Chondrocyte (in vitro differentiated cells): ENCODE measurements around the gene ZNF451. TPM values are rescaled to one million over a fixed set of nuclear protein-coding genes. Genes with fewer than 3 reads are reported as not detected.
A peak's percentile ranks its signal among the peaks of the same experiment; 100 is the strongest.

Experiments used
- DNase-seq: peaks from one replicate; pipeline ENCODE4 v3.0.0; 2021; ENCODE audit warnings: mixed read lengths, low spot score
- H3K27ac Mint-ChIP-seq: one replicate; pipeline ENCODE4 v1.8.0; 2021; ENCODE audit warnings: mild to moderate bottlenecking, moderate library complexity, mixed read lengths; ENCODE audit not compliant: unreplicated experiment
- H3K27me3 Mint-ChIP-seq: 2 replicates; pipeline ENCODE4 v1.8.0; 2021; ENCODE audit warnings: low read depth, mixed read lengths
- H3K36me3 Mint-ChIP-seq: 2 replicates; pipeline ENCODE4 v1.8.0; 2021; ENCODE audit warnings: low read depth, mixed read lengths
- H3K4me1 Mint-ChIP-seq: 2 replicates; pipeline ENCODE4 v1.8.0; 2021; ENCODE audit warnings: low read depth, mild to moderate bottlenecking, mixed read lengths
- H3K4me3 Mint-ChIP-seq: one replicate; pipeline ENCODE4 v1.8.0; 2021; ENCODE audit warnings: mild to moderate bottlenecking, moderate library complexity, mixed read lengths; ENCODE audit not compliant: unreplicated experiment
- H3K9me3 Mint-ChIP-seq: 2 replicates; pipeline ENCODE4 v1.8.0; 2021; ENCODE audit warnings: low read depth, mixed read lengths
- total RNA-seq: library from RNA; stranded (reverse); gene quantifications from 3 replicates; pipeline ENCODE4 v1.2.1, GENCODE V29; 2021
- TF ChIP-seq, protein P1 (sequence below): fragments of 200-600 bp; sonication (generic); IDR thresholded peaks from 2 replicates; pipeline ENCODE4 v1.5.0; 2021; ENCODE audit warnings: antibody characterized with exemption, mild to moderate bottlenecking, moderate library complexity

Gene ZNF451
- total RNA-seq, 1 donor from 2014 or later: 45.4 TPM

DNA sequence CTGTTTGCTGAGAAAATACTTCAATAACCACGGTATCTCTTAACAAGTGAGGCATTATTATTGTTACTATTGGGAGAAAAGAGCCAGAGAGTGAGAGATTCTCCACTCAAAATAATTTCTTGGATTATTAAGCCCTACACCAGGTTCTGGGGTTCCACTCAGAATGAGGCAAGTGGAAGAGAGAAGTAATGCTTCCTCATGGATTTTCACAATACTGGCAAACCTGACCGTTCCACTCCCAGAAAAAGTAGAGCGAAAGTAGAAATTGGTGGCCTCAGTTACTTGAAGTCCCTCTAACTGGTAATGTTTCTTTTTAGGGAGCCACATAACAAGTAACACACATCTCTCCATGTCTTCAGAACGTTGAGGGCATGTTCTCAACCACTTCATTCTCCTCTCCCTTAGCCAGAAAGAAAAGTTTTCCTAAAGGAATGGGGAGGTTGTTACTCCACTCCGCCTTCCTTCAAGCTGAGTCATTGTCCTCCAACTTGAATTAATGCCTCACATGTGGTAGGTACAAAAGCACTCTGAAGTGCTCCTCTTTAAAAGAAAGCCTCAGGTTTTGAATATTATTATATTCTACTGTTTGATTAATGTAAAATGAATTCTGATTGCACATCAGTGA lies 84.0 kb downstream of the ZNF451 start:
- TF ChIP-seq, protein P1, sequence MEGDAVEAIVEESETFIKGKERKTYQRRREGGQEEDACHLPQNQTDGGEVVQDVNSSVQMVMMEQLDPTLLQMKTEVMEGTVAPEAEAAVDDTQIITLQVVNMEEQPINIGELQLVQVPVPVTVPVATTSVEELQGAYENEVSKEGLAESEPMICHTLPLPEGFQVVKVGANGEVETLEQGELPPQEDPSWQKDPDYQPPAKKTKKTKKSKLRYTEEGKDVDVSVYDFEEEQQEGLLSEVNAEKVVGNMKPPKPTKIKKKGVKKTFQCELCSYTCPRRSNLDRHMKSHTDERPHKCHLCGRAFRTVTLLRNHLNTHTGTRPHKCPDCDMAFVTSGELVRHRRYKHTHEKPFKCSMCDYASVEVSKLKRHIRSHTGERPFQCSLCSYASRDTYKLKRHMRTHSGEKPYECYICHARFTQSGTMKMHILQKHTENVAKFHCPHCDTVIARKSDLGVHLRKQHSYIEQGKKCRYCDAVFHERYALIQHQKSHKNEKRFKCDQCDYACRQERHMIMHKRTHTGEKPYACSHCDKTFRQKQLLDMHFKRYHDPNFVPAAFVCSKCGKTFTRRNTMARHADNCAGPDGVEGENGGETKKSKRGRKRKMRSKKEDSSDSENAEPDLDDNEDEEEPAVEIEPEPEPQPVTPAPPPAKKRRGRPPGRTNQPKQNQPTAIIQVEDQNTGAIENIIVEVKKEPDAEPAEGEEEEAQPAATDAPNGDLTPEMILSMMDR: no peak
- Mint-ChIP-seq H3K4me1 (peaks cover 61% of the 10 kb centered on the region), H3K4me3 (peak overlapping the region; percentile 92), H3K9me3 (no peaks in the 10 kb centered on the region), H3K27me3 (no peaks in the 10 kb centered on the region), H3K27ac (peak overlapping the region; percentile 96), H3K36me3 (peaks cover 4% of the 10 kb centered on the region)
- DNase-seq: no peak

- Mint-ChIP-seq H3K4me3 (peak overlapping the region; percentile 92), H3K9me3 (no peaks in the 10 kb centered on the region), H3K27ac (peak overlapping the region; percentile 96), H3K4me1 (peaks cover 66% of the 10 kb centered on the region), H3K36me3 (peaks cover 4% of the 10 kb centered on the region), H3K27me3 (no peaks in the 10 kb centered on the region)
- no peak for DNase-seq
- TF ChIP-seq, protein P1: no peak
Measured at GRCh38 chr6:57174511-57174907, 84.5 kb downstream of the ZNF451 start.

DNA sequence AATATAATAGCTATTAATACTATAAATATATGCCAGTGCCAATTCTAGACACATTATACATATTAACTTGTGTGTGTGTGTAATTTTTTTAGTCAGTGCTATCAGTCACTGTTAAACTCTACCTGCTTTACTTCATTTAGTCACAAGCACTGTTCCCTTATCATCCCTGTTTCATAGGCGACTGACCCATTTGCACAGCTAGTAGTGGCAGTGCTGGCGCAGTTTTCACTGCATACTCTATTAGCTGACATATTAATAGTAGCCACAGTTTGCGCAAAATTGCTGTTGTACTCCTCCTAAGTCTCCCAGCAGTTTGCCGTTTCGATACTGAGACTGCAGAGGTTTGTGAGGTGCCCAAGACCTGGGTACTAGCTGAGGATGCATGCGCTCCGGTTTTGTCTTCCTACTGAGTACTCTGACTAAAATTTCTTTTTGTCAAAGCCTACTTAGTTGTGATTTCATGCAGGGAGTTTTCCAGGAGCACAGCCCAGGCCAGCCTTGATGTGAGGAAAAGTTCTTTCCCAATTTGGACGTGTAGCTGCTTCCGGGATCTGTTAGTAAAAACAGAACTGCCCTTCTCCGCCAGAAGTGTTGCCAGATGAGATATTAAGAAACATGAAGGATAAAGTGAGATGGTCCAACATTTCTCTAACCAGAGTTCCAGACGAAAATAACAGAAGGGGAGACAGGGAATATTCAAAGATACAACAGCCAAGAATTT lies 87.7 kb downstream of the ZNF451 start:
- TF ChIP-seq, protein P1: no peak
- no peak for DNase-seq
- H3K4me1 Mint-ChIP-seq: peaks cover 79% of the 10 kb centered on the region
- H3K4me3 Mint-ChIP-seq: peak overlapping the region; percentile 1
- no peaks in the 10 kb centered on the region for H3K9me3 Mint-ChIP-seq
- H3K36me3 Mint-ChIP-seq: peaks cover 14% of the 10 kb centered on the region
- peak overlapping the region; percentile 55 for H3K27ac Mint-ChIP-seq
- no peaks in the 10 kb centered on the region for H3K27me3 Mint-ChIP-seq

DNA sequence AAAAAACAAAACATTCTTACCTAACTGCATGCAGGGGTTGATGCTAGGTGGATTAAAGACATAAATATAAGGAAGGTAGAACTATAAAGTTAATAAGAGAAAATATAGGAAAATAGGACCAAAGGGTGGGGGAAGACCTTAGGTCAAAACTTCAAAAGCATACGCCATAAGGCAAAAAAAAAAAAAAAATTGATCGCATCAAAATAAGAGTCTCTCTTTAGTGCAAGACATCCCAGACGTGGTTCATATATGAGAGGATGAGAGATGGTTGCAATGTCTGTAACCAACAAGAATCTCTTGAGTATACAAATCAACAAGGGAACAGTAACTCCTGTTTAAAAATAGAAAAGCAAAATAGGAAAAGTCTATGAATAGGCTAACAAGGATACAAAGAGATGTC lies 90.6 kb downstream of the ZNF451 start:
- Mint-ChIP-seq H3K36me3 (peaks cover 29% of the 10 kb centered on the region), H3K4me1 (peaks cover 59% of the 10 kb centered on the region), H3K27ac (peak overlapping the region; percentile 34), H3K27me3 (no peaks in the 10 kb centered on the region), H3K9me3 (no peaks in the 10 kb centered on the region), H3K4me3 (no peak overlapping the region)
- no peak for DNase-seq
- TF ChIP-seq, protein P1: no peak

GRCh38 chr6:57182017-57182432 lies 92.0 kb downstream of the ZNF451 start:
- Mint-ChIP-seq H3K27me3 (no peaks in the 10 kb centered on the region), H3K4me3 (no peak overlapping the region), H3K9me3 (no peaks in the 10 kb centered on the region), H3K36me3 (peaks cover 31% of the 10 kb centered on the region), H3K27ac (peak overlapping the region; percentile 85), H3K4me1 (peaks cover 44% of the 10 kb centered on the region)
- TF ChIP-seq, protein P1: no peak
- no peak for DNase-seq
